ENCODE measurements around the gene SCP2. TPM values are rescaled to one million over a fixed set of nuclear protein-coding genes. Genes with fewer than 3 reads are reported as not detected.

SCP2 gene
- total RNA-seq, 2 donors from 2014 or later = 124 to 241 TPM

DNA sequence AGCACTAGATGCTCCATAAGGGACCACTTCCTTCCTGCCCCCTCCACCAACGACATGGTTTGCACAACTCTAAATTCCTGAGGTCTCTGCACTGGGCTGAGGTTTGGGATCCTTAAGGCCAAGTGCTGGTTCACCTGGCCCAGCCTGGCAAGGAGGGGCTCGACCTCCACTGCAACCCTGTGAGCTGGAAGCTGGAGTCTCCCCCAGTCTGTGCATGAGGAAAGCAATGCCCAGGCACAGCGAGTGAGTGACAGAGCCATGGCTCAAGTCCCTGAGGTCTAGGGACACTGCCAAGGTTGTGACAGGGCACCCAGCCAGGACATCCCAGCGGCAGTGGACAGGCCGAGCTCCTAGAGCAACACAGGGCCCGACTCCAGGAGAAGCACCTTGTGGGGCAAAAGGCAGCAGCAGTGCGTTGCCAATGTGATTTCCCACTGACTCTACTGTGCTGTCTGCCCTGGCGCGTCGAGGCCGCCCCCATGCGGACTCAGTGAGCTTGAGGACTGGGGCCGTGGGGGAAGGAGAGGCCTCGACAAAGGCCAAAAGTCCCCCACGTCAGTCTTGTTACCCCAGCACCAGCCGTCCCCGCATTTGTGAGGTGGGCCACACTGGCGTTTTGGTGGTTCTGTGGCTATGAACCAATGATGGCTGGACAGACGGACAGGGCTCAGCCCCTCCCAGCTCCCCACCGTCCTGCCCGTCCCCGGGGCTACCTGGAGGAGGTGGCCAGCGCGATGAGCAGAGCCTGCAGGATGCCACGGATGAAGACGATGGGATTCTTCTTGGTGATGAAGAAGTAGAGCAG lies 165.0 kb downstream of the SCP2 start:
- WGBS = 83% methylated on average over 26 of the region's 26 CpGs

GRCh38 chr1:53092659-53093450 lies 165.8 kb downstream of the SCP2 start:
- TF ChIP-seq POLR2A (IDR thresholded peaks at IDR 0.05) (no peak), POLR2AphosphoS5 (IDR thresholded peaks at IDR 0.05) (no peak)
- TF ChIP-seq, protein P1, sequence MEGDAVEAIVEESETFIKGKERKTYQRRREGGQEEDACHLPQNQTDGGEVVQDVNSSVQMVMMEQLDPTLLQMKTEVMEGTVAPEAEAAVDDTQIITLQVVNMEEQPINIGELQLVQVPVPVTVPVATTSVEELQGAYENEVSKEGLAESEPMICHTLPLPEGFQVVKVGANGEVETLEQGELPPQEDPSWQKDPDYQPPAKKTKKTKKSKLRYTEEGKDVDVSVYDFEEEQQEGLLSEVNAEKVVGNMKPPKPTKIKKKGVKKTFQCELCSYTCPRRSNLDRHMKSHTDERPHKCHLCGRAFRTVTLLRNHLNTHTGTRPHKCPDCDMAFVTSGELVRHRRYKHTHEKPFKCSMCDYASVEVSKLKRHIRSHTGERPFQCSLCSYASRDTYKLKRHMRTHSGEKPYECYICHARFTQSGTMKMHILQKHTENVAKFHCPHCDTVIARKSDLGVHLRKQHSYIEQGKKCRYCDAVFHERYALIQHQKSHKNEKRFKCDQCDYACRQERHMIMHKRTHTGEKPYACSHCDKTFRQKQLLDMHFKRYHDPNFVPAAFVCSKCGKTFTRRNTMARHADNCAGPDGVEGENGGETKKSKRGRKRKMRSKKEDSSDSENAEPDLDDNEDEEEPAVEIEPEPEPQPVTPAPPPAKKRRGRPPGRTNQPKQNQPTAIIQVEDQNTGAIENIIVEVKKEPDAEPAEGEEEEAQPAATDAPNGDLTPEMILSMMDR (IDR thresholded peaks at IDR 0.05) = no peak
- no peak for DNase-seq (ENCODE audit: low spot score)
- 91% methylated on average over 32 of the region's 33 CpGs for WGBS
- H3K4me1 ChIP-seq (replicated peaks) = no peaks in the 10 kb centered on the region
- intact Hi-C loops (cut with DNase I) = no loop called here
- no peak overlapping the region for H3K4me3 ChIP-seq
- no peak overlapping the region for H3K27ac ChIP-seq
- H3K9me3 ChIP-seq = no peaks in the 10 kb centered on the region
- no peaks in the 10 kb centered on the region for H3K27me3 ChIP-seq (replicated peaks; ENCODE audit: insufficient read depth)
- H3K36me3 ChIP-seq = no peaks in the 10 kb centered on the region

More for the DNA sequence above, 165.0 kb downstream of the SCP2 start:
- no peak overlapping the region for H3K4me3 ChIP-seq
- DNase-seq (ENCODE audit: low spot score) = peak; percentile 17
- H3K27me3 ChIP-seq (replicated peaks; ENCODE audit: insufficient read depth) = no peaks in the 10 kb centered on the region
- H3K4me1 ChIP-seq (replicated peaks) = no peaks in the 10 kb centered on the region
- intact Hi-C loops (cut with DNase I) = no loop called here
- TF ChIP-seq POLR2A (IDR thresholded peaks at IDR 0.05) (no peak), POLR2AphosphoS5 (IDR thresholded peaks at IDR 0.05) (no peak)
- TF ChIP-seq, protein P1 (IDR thresholded peaks at IDR 0.05) = no peak
- no peaks in the 10 kb centered on the region for H3K36me3 ChIP-seq
- no peaks in the 10 kb centered on the region for H3K9me3 ChIP-seq
- no peak overlapping the region for H3K27ac ChIP-seq

DNA sequence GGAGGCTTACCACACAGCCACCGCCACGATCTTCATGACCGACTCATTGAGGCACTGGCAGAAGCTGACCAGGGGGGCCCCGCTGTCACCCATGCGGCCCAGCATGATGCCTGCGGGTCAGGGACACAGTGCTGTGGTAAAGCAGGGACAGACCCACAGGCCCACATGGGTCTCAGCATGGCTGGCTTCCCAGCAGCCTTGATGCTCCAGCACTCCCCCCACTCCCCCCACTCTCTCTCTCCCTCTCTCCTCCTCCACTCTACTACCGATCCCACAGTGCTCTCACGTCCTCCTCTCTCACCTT lies 166.3 kb downstream of the SCP2 start:
- Histone ChIP-seq H3K27me3 (replicated peaks; ENCODE audit: insufficient read depth) (no peaks in the 10 kb centered on the region), H3K4me3 (no peak overlapping the region), H3K9me3 (no peaks in the 10 kb centered on the region), H3K36me3 (no peaks in the 10 kb centered on the region), H3K4me1 (replicated peaks) (no peaks in the 10 kb centered on the region), H3K27ac (no peak overlapping the region)
- intact Hi-C loops (cut with DNase I) = no loop called here
- DNase-seq (ENCODE audit: low spot score) = no peak
- WGBS = 87% methylated on average over 4 of the region's 8 CpGs
- TF ChIP-seq POLR2AphosphoS5 (IDR thresholded peaks at IDR 0.05) (no peak), POLR2A (IDR thresholded peaks at IDR 0.05) (no peak)
- TF ChIP-seq, protein P1 (IDR thresholded peaks at IDR 0.05) = no peak

DNA sequence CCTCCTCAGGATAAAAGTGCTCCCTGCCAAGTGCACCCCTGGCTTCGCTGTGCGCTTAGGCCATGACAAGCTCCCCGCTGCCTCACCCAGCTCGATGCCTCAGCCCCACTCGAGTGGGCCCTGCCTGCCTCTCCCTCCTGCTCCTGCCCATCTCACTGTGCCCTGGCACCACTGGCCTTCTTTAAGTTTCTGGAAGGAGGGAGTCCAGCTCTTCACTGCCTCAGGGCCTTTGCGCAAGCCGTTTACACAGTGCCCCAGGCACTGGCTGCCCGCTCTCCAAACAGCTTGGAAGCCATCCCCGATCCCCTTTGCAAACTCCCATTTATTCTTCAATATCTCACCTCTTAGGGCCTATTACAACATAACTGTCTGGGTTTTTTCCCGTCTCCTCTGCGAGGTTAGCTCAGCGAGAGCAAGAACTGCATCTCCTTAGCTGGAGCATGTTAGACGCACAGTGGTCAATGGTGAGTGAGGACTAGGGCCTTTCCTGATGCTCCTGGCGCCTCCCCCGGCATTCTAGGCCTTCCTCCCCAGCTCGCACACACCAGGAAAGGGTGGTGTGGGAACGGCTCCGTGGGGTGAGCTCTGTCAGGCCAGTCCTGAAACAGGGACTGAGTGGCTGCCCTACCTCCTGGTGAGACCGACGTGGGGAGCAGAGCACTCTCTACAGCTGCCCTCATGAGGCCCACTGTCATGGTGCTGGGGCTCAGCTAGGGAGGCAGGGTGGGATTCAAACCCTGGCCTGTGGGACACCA lies 166.9 kb downstream of the SCP2 start:
- Histone ChIP-seq H3K9me3 (no peaks in the 10 kb centered on the region), H3K27ac (no peak overlapping the region), H3K4me1 (replicated peaks) (no peaks in the 10 kb centered on the region), H3K27me3 (replicated peaks; ENCODE audit: insufficient read depth) (no peaks in the 10 kb centered on the region), H3K4me3 (no peak overlapping the region), H3K36me3 (no peaks in the 10 kb centered on the region)
- no peak for DNase-seq (ENCODE audit: low spot score)
- WGBS = 90% methylated on average over 20 of the region's 20 CpGs
- intact Hi-C loops (cut with DNase I) = no loop called here
- TF ChIP-seq POLR2AphosphoS5 (IDR thresholded peaks at IDR 0.05) = no peak
- TF ChIP-seq, protein P1 (IDR thresholded peaks at IDR 0.05) = no peak
- TF ChIP-seq POLR2A (IDR thresholded peaks at IDR 0.05) = no peak
